GM19467 (cell line): Measurements from ENCODE around the gene TBC1D2B.

Experiments used
- ATAC-seq: cut with Tn5 transposase; IDR thresholded peaks from one replicate; pipeline ENCODE4 v1.9.1; 2021; ENCODE audit warnings: mild to moderate bottlenecking, moderate library complexity; ENCODE audit not compliant: unreplicated experiment

TBC1D2B gene

DNA sequence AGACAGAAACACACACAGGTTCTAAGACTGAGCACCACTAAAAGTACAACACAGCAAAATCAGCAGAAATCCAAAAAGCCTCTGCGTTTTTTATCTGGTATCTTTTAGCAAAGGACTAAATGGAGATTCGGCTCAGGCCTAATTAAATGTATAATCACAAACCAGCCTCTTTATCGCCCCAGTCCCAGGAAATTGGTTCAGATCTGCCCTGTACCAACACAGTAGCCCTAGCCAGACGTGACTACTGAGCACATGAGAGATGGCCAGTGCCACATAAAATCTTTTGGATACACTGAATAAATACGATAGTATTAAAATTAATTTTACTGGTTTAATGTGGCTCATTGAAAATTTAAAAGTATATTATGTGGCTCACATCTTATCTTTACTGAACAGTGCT is 19.7 kb downstream of the TBC1D2B start:
- ATAC-seq = no peak

DNA sequence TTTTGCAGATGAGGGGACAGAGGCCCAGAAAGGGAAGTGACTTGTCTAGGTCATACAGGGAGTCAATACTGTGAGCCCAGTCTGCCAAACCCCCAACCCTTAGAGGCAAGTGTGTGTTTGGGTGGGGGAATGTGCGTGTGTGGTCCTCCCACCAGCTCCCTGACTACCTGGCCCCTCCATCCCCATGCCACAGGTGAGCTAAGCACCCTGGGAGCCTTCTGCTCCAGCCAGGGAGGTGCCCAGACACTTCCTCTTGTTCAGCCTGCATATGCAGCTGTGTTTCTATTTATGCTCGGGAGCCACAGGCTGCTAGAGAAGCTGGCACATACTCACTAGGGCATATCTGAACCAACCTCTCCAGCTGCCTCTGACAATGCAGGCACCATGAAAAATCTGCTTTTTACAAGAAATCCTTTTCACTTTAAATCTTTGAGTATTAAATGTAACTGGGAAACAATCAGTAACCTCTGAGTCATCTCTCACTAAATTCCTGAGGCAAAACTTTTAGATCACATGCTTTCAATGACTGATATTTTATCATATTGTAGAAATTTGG is 20.7 kb downstream of the TBC1D2B start:
- no peak for ATAC-seq

- no peak for ATAC-seq
Measured at GRCh38 chr15:78055919-78056713, 21.4 kb downstream of the TBC1D2B start.

- no peak for ATAC-seq
Measured at GRCh38 chr15:78054966-78055365, 22.5 kb downstream of the TBC1D2B start.

DNA sequence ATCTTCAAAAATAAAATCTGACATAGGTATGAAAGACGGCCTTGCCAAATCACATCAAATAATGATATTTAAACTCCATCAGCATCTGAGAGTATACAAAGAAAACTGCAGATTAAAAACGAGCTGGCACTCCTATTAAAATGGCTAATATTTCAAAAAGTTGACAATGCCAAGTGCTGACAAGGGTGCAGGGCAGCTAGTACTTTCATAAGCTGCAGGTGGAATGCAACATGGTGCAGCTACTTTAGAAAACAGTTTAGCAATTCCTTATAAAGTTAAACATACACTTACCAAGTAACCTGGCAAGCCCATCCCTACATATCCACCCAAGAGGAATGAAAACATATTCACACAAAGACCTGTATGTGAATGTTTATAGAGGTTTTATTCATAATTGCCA is 23.0 kb downstream of the TBC1D2B start:
- no peak for ATAC-seq

DNA sequence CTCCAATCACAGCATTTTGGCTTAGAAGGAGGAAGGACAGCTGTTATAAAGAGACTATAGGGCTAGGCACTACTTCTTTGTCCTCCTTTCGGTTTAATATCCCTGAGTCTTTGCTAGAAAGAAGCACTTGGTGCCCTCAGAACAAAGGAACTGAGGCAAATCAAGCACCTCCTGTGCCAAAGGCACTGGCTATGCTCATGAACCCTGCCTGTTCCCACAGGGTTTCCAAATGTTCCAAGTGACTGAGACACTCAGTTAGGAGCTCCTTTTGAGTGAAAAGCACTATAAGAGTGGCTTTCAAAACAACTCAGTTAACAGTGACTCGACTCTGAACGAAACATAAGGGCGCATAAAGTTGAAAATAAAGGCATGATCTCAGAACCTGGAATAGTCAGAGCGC is 25.0 kb downstream of the TBC1D2B start:
- ATAC-seq = no peak

- no peak for ATAC-seq
Measured at GRCh38 chr15:78052001-78052401, 25.5 kb downstream of the TBC1D2B start.

DNA sequence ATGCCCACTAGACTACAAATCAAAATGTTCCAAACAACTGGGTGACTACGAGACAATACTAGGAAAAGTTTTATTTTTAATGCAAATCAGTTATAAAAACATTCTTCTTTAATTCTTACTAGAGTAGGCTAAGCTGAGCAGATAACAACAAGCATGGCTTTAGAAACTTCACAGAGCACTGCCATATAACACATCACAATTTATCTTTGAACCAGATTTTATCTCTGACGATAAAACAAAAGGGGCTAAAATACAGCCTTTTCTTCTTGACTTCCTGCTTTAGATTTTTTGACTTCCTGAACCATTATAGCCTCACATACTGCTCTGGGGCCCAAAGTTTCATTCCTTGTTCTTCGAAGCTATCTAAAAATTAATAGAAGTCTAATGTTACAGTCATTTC is 25.9 kb downstream of the TBC1D2B start:
- ATAC-seq = no peak

- ATAC-seq = no peak
Measured at GRCh38 chr15:78050826-78051225, 26.7 kb downstream of the TBC1D2B start.

DNA sequence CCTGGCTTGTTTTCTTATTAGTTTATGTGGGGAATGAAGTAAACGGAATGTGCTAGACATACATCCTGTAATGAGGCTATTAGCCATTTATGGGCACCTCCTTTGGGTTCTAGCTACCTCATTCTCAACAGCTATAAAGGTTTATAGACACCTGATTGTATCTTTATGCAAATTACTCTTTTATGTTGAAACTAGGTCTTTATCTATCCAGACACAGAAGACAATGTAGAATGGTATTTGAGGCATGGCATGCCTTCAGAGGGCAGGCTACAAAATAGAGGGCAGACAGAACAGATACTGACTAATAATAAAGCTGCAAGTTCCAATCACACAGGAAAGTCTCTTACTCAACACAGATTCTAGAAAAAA is 27.1 kb downstream of the TBC1D2B start:
- ATAC-seq = peak; percentile 9

GRCh38 chr15:78049691-78050440 is 27.6 kb downstream of the TBC1D2B start:
- peak; percentile 68 for ATAC-seq

- no peak for ATAC-seq
Measured at GRCh38 chr15:78048628-78048920, 28.9 kb downstream of the TBC1D2B start.

DNA sequence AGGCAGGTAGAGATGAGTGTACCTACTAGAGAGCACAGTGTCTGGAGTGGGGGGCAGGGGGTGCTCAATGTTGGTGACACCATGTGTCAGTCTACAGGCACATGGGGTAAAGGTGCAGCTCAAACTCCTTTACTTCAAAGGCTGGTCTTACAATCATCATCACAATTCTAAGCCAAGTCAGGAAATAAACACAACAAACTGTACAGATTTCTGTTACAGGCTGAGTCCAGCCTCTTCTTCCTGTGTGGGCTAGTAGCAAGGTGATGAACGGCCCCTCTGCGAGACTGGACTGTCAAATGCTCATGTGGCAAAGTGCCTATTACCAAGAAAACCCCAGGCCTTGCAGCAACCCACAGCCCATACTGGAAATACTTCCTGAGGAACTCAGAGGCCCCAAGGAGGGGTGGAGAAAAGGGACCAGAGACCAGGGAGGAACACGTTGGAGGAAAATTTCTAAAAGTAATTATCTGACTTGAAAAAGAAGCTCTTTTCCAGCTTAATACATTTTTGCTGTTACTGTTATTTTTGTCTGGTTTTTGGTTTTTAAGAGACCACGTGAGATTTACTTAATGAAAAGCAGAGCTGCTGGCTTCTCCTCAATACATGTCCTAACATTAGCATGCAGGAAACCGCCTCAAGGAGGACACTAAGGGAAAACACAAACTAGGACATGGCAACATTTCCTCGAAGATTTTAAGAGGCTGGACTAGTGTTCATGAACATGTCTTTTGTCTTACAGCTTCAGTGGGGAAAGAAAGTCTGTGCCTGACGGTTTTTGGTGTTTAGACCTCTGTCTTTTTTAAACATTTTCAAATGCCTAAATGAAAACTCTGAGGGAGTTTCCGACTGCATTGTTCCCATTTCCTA is 29.5 kb downstream of the TBC1D2B start:
- no peak for ATAC-seq

DNA sequence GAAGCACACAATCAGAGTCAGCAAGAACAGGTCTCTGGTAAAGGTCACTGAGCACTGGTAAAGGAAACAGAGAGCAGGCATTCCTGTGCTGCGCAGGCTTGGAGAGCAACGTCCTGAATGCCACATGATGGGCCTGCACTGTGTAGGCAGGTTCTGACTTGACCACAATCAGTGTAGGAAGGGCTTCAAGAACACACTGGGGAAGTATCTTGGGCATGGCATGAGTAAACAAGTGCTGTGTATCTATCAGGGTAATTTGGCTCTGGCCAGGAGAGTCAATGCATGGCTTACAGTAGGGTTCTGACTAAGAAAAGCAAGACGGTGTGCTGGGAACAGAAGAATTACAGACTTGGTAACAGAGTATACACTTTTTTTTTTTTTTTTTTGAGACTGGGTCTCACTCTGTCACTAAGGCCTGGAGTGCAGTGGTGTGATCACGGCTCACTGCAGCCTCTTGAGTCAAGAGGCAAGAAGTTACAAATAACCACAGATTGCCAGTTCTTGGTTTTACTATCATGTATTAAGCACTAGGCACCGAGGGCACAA is 30.6 kb downstream of the TBC1D2B start:
- ATAC-seq = no peak

DNA sequence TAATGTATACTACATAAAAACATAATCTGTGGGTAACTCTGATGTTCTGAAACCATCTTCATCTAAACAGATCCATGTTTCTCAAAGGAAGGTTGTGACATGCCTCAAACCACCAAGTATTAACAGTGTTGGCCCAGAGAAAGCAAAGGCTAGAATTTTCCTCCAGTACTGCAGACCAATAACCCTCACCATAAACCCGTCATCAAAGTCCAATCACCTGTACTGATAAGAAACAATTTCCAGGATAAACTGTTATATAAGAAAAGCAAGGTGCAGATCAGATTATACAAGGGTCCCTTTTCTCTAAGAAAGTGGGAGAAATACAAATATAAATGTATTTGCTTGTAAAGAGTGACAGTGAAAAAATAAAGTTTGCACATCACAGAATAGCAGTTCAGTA is 32.3 kb downstream of the TBC1D2B start:
- ATAC-seq = no peak

GRCh38 chr15:78044407-78045155 is 32.9 kb downstream of the TBC1D2B start:
- no peak for ATAC-seq

DNA sequence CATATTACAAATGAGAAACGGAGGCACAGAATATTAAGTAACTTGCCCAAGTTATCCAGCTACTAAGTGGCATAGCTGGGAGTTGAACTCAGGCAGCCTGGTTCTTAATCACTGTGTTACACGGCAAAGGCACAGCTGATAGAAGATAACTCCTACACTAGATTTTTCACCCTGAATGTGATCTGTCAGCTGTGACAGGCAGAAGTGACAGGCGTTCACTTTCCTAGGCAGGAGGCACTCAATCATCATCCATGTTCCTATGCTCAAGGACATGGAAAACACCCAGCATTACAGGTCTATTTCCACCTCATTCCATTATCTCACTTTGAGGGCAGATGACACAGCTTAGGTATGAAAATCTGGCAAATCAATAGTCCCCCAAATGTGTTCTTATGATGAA is 35.6 kb downstream of the TBC1D2B start:
- no peak for ATAC-seq

GRCh38 chr15:78040653-78041244 is 36.8 kb downstream of the TBC1D2B start:
- no peak for ATAC-seq

GRCh38 chr15:78038585-78039247 is 38.8 kb downstream of the TBC1D2B start:
- no peak for ATAC-seq
